ENCODE data around the gene CREB3L1. TPM values are rescaled to one million over a fixed set of nuclear protein-coding genes. Genes with fewer than 3 reads are reported as not detected.
"Not testable (repeated sequence)": the region's sequence is repeated elsewhere in the genome, so short reads cannot be mapped to it uniquely, and the experiment has no call there.

The CREB3L1 gene
- total RNA-seq, 1 donor from 2014 or later = 40.9 TPM

DNA sequence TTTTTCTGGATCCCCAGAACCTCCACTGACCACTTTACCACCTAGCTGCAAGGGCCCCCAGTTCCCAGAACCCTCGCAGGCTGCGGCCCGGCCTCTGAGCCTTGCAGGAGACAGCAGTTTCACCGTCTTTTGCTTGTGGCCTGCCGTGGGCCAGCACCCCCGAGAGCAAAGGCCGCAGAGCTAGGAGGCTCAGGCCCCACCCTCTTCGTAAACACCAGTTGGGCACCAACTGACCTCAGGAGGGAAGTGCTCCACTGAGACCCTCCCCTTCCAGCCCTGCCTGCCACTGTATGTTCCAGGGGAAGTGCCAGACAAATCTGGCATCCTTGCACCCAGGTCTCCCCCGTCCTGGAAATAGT, 23.4 kb upstream of the CREB3L1 start:
- no peaks in the 10 kb centered on the region for H3K4me1 ChIP-seq
- intact Hi-C loops (cut with micrococcal nuclease) = no loop called here
- TF ChIP-seq, protein P1, sequence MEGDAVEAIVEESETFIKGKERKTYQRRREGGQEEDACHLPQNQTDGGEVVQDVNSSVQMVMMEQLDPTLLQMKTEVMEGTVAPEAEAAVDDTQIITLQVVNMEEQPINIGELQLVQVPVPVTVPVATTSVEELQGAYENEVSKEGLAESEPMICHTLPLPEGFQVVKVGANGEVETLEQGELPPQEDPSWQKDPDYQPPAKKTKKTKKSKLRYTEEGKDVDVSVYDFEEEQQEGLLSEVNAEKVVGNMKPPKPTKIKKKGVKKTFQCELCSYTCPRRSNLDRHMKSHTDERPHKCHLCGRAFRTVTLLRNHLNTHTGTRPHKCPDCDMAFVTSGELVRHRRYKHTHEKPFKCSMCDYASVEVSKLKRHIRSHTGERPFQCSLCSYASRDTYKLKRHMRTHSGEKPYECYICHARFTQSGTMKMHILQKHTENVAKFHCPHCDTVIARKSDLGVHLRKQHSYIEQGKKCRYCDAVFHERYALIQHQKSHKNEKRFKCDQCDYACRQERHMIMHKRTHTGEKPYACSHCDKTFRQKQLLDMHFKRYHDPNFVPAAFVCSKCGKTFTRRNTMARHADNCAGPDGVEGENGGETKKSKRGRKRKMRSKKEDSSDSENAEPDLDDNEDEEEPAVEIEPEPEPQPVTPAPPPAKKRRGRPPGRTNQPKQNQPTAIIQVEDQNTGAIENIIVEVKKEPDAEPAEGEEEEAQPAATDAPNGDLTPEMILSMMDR (IDR thresholded peaks at IDR 0.05; ENCODE audit: borderline replicate concordance) = no peak
- no peak for DNase-seq
- no peaks in the 10 kb centered on the region for H3K27me3 ChIP-seq (ENCODE audit: low read depth)
- no peaks in the 10 kb centered on the region for H3K9me3 ChIP-seq (replicated peaks)
- H3K36me3 ChIP-seq = no peaks in the 10 kb centered on the region
- H3K4me3 ChIP-seq = no peak overlapping the region
- no peak overlapping the region for H3K27ac ChIP-seq (replicated peaks)

DNA sequence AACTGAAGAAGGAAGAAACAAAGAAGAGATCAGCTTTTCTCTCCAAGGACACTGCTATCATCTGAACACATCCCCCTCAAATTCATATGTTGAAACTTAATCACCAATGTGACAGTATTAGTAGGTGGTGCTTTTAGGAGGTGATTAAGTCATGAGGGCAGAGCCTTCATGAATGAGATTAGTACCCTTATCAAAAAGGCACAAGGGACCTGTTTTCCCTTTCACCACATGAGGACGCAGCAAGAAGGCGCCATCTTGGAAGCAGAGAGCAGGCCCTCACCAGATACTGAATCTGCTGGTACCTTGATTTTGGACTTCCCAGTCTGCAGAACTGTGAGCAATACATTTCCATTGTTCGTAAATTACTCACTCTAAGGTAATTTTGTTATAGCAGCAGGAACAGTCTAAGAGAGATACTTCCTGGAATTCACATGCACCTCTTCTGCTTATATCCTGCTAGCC, 20.9 kb upstream of the CREB3L1 start:
- intact Hi-C loops (cut with micrococcal nuclease) = no loop called here
- Histone ChIP-seq H3K27me3 (ENCODE audit: low read depth) (no peaks in the 10 kb centered on the region), H3K36me3 (no peaks in the 10 kb centered on the region), H3K27ac (replicated peaks) (no peak overlapping the region), H3K4me3 (no peak overlapping the region), H3K9me3 (replicated peaks) (no peaks in the 10 kb centered on the region), H3K4me1 (no peaks in the 10 kb centered on the region)
- no peak for DNase-seq
- TF ChIP-seq, protein P1 (IDR thresholded peaks at IDR 0.05; ENCODE audit: borderline replicate concordance) = no peak

DNA sequence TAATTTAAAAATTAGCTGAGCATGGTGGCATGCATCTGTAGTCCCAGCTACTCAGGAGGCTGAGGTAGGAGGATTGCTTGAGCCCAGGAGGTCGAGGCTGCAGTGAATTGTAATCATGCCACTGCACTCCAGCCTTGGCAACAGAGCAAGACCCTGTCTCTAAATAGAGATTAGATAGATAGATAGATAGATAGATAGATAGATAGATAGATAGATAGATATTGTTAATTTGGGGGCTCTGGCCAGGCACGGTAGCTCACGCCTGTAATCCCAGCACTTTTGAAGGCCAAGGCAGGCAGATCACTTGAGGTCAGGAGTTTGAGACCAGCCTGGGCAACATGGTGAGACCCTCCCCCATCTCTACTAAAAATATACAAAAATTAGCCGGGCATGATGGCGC, 18.1 kb upstream of the CREB3L1 start:
- H3K27ac ChIP-seq (replicated peaks); H3K36me3 ChIP-seq; H3K9me3 ChIP-seq (replicated peaks); H3K27me3 ChIP-seq (ENCODE audit: low read depth); H3K4me3 ChIP-seq; H3K4me1 ChIP-seq; DNase-seq; intact Hi-C loops (cut with micrococcal nuclease): not testable (repeated sequence)

DNA sequence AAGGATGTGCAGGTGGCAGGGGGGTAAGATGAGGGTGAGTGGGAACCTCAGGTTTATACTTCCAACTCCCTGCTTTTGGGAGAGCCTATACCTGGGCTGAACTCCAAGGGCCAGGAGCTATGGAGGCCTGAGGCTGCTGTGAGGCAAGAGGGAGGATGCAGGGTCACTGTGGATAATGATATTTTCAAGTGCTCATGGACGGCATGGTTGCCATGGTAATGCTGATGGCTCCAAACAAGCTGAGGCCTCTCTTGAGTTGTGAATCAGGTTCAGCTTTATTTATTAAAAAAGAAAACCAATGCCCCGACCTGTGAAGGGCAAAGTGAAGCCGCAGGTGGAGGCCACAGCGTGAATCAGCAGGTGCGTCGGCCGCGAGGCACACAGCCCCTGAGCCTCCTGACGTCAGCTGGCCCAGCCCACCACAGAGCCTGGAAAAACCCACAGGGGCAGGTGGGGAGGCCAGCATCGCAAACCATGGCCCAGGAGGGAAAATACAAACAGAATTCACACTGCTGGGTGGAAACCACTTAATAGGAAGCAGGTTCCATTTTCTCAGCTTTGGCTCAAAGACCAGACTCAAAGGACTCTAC, 17.4 kb upstream of the CREB3L1 start:
- TF ChIP-seq, protein P1 (IDR thresholded peaks at IDR 0.05; ENCODE audit: borderline replicate concordance) = no peak
- H3K9me3 ChIP-seq (replicated peaks) = no peaks in the 10 kb centered on the region
- H3K4me3 ChIP-seq = no peak overlapping the region
- no peaks in the 10 kb centered on the region for H3K36me3 ChIP-seq
- no peak overlapping the region for H3K27ac ChIP-seq (replicated peaks)
- no peaks in the 10 kb centered on the region for H3K27me3 ChIP-seq (ENCODE audit: low read depth)
- H3K4me1 ChIP-seq = no peaks in the 10 kb centered on the region
- DNase-seq = no peak
- intact Hi-C loops (cut with micrococcal nuclease) = no loop called here

DNA sequence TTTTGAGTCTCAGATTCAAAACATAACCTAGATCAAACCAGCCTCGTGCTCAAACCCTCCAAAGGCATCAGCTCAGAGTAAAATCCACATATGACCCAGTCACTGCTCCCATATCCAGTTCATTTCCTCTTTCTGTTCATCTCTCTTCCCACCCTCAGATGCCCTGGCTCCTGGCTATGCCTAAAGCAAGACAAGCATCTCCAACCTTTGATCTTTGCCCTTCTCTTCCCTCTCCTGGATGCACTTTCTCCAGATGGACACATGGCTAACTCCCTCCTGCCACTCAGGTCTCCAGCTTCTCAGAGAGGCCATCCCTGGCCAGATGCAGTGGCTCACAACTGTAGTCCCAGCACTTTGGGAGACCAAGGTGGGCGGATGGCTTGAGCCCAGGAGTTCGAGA, 14.3 kb upstream of the CREB3L1 start:
- TF ChIP-seq, protein P1 (IDR thresholded peaks at IDR 0.05; ENCODE audit: borderline replicate concordance) = no peak
- H3K4me1 ChIP-seq = peaks cover 24% of the 10 kb centered on the region
- no peaks in the 10 kb centered on the region for H3K36me3 ChIP-seq
- no peak overlapping the region for H3K4me3 ChIP-seq
- H3K9me3 ChIP-seq (replicated peaks) = no peaks in the 10 kb centered on the region
- H3K27ac ChIP-seq (replicated peaks) = no peak overlapping the region
- H3K27me3 ChIP-seq (ENCODE audit: low read depth) = no peaks in the 10 kb centered on the region
- DNase-seq = no peak
- intact Hi-C loops (cut with micrococcal nuclease) = no loop called here

DNA sequence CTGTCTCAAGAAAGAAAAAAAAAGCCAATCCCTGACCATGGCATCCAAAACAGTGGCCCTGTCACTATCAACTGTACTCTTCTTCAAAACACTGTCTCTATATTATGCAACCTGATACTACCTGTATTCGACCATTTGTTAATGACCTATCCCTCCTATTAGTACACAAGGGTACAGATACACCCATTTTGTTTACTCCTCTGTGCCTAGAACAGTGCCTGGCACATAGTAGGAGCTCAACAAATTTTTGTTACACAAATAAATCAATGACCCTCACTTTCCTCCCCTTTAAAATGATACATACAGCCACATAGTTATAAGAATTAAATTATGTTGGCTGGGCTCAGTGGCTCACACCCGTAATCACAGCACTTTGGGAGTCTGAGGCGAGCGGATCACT, 13.4 kb upstream of the CREB3L1 start:
- Histone ChIP-seq H3K4me1 (peaks cover 27% of the 10 kb centered on the region), H3K27me3 (ENCODE audit: low read depth) (no peaks in the 10 kb centered on the region), H3K27ac (replicated peaks) (no peak overlapping the region), H3K4me3 (no peak overlapping the region), H3K9me3 (replicated peaks) (no peaks in the 10 kb centered on the region), H3K36me3 (no peaks in the 10 kb centered on the region)
- TF ChIP-seq, protein P1 (IDR thresholded peaks at IDR 0.05; ENCODE audit: borderline replicate concordance) = no peak
- DNase-seq = no peak
- intact Hi-C loops (cut with micrococcal nuclease) = no loop called here

All from left ventricle myocardium inferior (tissue), 1 donor.